WTC11 (cell line): ENCODE data around the gene CYP4Z1. TPM values are rescaled to one million over a fixed set of nuclear protein-coding genes. Genes with fewer than 3 reads are reported as not detected.

Experiments used
- ATAC-seq: fragments of 200-7000 bp; cut with Tn5 transposase; 2 replicates; pipeline ENCODE4 v1.10.0; 2021; ENCODE audit warnings: mild to moderate bottlenecking, moderate library complexity
- Bru-seq: library from RNA; stranded (reverse); fragments of 400-500 nt; gene quantifications from one replicate; lab custom pipeline; 2021; lab: Mats Ljungman, UMichigan
- CTCF ChIA-PET: fragments of 300-600 bp; sonication (Branson Sonifier 250); formaldehyde crosslinking; loops from one replicate; lab custom pipeline; 2021; ENCODE audit warnings: antibody characterized with exemption; lab: Charles Lee
- POLR2A ChIA-PET: fragments of 350-600 bp; sonication (Branson Sonifier 250); formaldehyde crosslinking; loops from one replicate; lab custom pipeline; 2021; ENCODE audit warnings: antibody characterized with exemption; lab: Charles Lee
- DNase-seq: peaks from one replicate; pipeline ENCODE4 v3.0.0; 2021; ENCODE audit warnings: low spot score
- H3K27ac Mint-ChIP-seq: 2 replicates; pipeline ENCODE4 v1.8.0; 2021; ENCODE audit warnings: mixed read lengths
- H3K27me3 Mint-ChIP-seq: 2 replicates; pipeline ENCODE4 v1.8.0; 2021; ENCODE audit warnings: low read depth, mild to moderate bottlenecking, moderate library complexity, mixed read lengths
- H3K36me3 Mint-ChIP-seq: 2 replicates; pipeline ENCODE4 v1.8.0; 2021; ENCODE audit warnings: mixed read lengths
- H3K4me1 Mint-ChIP-seq: 2 replicates; pipeline ENCODE4 v1.8.0; 2022; ENCODE audit warnings: mixed read lengths
- H3K4me3 Mint-ChIP-seq: 2 replicates; pipeline ENCODE4 v1.8.0; 2021; ENCODE audit warnings: mild to moderate bottlenecking, moderate library complexity, mixed read lengths
- H3K9me3 Mint-ChIP-seq: 2 replicates; pipeline ENCODE4 v1.8.0; 2021; ENCODE audit warnings: mixed read lengths
- ATF1 ChIP-seq: sonication (generic); formaldehyde crosslinking; IDR thresholded peaks from 2 replicates; pipeline ENCODE4 v1.8.1; 2023; ENCODE audit warnings: mild to moderate bottlenecking, moderate library complexity, missing genetic modification reagents
- CTCF ChIP-seq: fragments of 200-600 bp; IDR thresholded peaks from 2 replicates; pipeline ENCODE4 v1.8.0; 2022; ENCODE audit warnings: antibody characterized with exemption
- FOXP4 ChIP-seq: sonication (generic); formaldehyde crosslinking; IDR thresholded peaks from 2 replicates; pipeline ENCODE4 v1.8.0; 2022; ENCODE audit warnings: mild to moderate bottlenecking, missing genetic modification reagents
- HMGXB4 ChIP-seq: sonication (generic); formaldehyde crosslinking; IDR thresholded peaks from 2 replicates; pipeline ENCODE4 v1.8.1; 2023; ENCODE audit warnings: mild to moderate bottlenecking, moderate library complexity, missing genetic modification reagents
- MAX ChIP-seq: sonication (generic); formaldehyde crosslinking; IDR thresholded peaks from 2 replicates; pipeline ENCODE4 v1.8.0; 2022; ENCODE audit warnings: mild to moderate bottlenecking, missing genetic modification reagents
- MXD4 ChIP-seq: fragments of 250-450 bp; sonication (Bioruptor Pico); IDR thresholded peaks from 2 replicates; pipeline ENCODE4 v1.8.0; 2021; ENCODE audit warnings: mild to moderate bottlenecking, moderate library complexity, borderline replicate concordance
- NFE2L1 ChIP-seq: sonication (generic); formaldehyde crosslinking; IDR thresholded peaks from 2 replicates; pipeline ENCODE4 v1.8.1; 2023; ENCODE audit warnings: missing genetic modification reagents
- PRDM15 ChIP-seq: sonication (generic); formaldehyde crosslinking; IDR thresholded peaks from 2 replicates; pipeline ENCODE4 v1.8.0; 2022; ENCODE audit warnings: missing genetic modification reagents
- SP1 ChIP-seq: sonication (generic); formaldehyde crosslinking; conservative IDR thresholded peaks from 2 replicates; pipeline ENCODE4 v1.8.1; 2022; ENCODE audit warnings: missing genetic modification reagents
- TEAD4 ChIP-seq: sonication (generic); formaldehyde crosslinking; IDR thresholded peaks from 2 replicates; pipeline ENCODE4 v1.8.0; 2022; ENCODE audit warnings: mild to moderate bottlenecking, missing genetic modification reagents
- TP53 ChIP-seq: sonication (generic); formaldehyde crosslinking; IDR thresholded peaks from 2 replicates; pipeline ENCODE4 v1.8.1; 2023; ENCODE audit warnings: mild to moderate bottlenecking, missing genetic modification reagents
- ZNF138 ChIP-seq: sonication (generic); formaldehyde crosslinking; conservative IDR thresholded peaks from 2 replicates; pipeline ENCODE4 v1.8.1; 2022; ENCODE audit warnings: mild to moderate bottlenecking, moderate library complexity, missing genetic modification reagents
- ZNF263 ChIP-seq: sonication (generic); formaldehyde crosslinking; IDR thresholded peaks from 2 replicates; pipeline ENCODE4 v1.8.1; 2022; ENCODE audit warnings: low read depth, mild to moderate bottlenecking, moderate library complexity, missing genetic modification reagents
- ZNF317 ChIP-seq: sonication (generic); formaldehyde crosslinking; IDR thresholded peaks from 2 replicates; pipeline ENCODE4 v1.8.1; 2023; ENCODE audit warnings: low read depth, mild to moderate bottlenecking, moderate library complexity, missing genetic modification reagents, borderline replicate concordance
- ZNF396 ChIP-seq: fragments of 250-450 bp; sonication (Bioruptor Pico); IDR thresholded peaks from 2 replicates; pipeline ENCODE4 v1.8.0; 2021; ENCODE audit warnings: mild to moderate bottlenecking, moderate library complexity, borderline replicate concordance
- long read RNA-seq, 3 experiments: library from RNA in 1 of 3; library from capped mRNA in 1 of 3; library from polyadenylated mRNA in 1 of 3; unstranded in 2 of 3; stranded (forward) in 1 of 3; transcript quantifications; one replicate each; pipeline ENCODE4 v2.0.0, GENCODE V29; 2021
- total RNA-seq: library from RNA; stranded (reverse); gene quantifications from 3 replicates; pipeline ENCODE4 v1.2.3, GENCODE V29; 2021

CYP4Z1 gene
- not detected in 3 replicates for total RNA-seq
- Bru-seq, nascent RNA = percentile 1 among the genes with signal in this experiment
- long read RNA-seq, experiment 1, partial matches to known transcripts = 0 of 1 reads
- long read RNA-seq, experiment 1, other reads (novel, unspliced or antisense) = 1 of 1 reads
- long read RNA-seq, experiment 2 = 0 reads
- long read RNA-seq, experiment 3 = 0 reads

- Mint-ChIP-seq H3K27me3 (peaks cover 34% of the 10 kb centered on the region), H3K9me3 (no peaks in the 10 kb centered on the region), H3K27ac (no peak within 1 kb of the TSS), H3K4me1 (no peaks in the 10 kb centered on the region), H3K4me3 (no peak within 1 kb of the TSS), H3K36me3 (no peaks in the 10 kb centered on the region)
- ChIA-PET CTCF (no interaction called here), POLR2A (no interaction called here)
- DNase-seq (no peak), ATAC-seq (no peak)
- TF ChIP-seq PRDM15 (no peak), SP1 (CRISPR knock-in tag) (no peak), CTCF (no peak)
Observed at GRCh38 chr1:47067097-47067594, at the start of gene CYP4Z1. Gene CYP4Z1, plus strand, starts transcription at chr1:47067231. Its CDS starts 260 bp downstream, at chr1:47067491.

- ChIA-PET CTCF (interaction anchor here (1.0 kb wide), 1 partner anchor 19 kb away, joined by 6 read pairs; no protein-coding TSS in a partner anchor), POLR2A (no interaction called here)
- Mint-ChIP-seq H3K9me3 (peaks cover 6% of the 10 kb centered on the region), H3K4me3 (no peak overlapping the region), H3K27me3 (peaks cover 41% of the 10 kb centered on the region), H3K36me3 (no peaks in the 10 kb centered on the region), H3K27ac (no peak overlapping the region), H3K4me1 (peaks cover 40% of the 10 kb centered on the region)
- DNase-seq (no peak), ATAC-seq (no peak)
- TF ChIP-seq ATF1 (no peak), ZNF396 (CRISPR knock-in tag) (no peak), TEAD4 (CRISPR knock-in tag) (no peak), TP53 (CRISPR knock-in tag) (no peak), ZNF138 (CRISPR knock-in tag) (no peak), ZNF317 (no peak)
Observed at GRCh38 chr1:47021070-47021469, 46.0 kb upstream of the CYP4Z1 start.

GRCh38 chr1:47023268-47024140 is 43.5 kb upstream of the CYP4Z1 start, which contains the start of gene CYP4X1:
Gene CYP4X1, plus strand, starts transcription at chr1:47023669. Its CDS starts 149 bp downstream, at chr1:47023818.
- peak; percentile 63 for DNase-seq
- peaks cover 27% of the 10 kb centered on the region for H3K4me1 Mint-ChIP-seq
- ATAC-seq = peak; percentile 85
- TF ChIP-seq HMGXB4 (CRISPR knock-in tag) = peak; percentile 44; the same call in 1 of the 2 replicates
- no peak for TF ChIP-seq MXD4
- TF ChIP-seq NFE2L1 (CRISPR knock-in tag) = no peak
- peak; percentile 94 for TF ChIP-seq ZNF263 (CRISPR knock-in tag)
- 0 out of 2 replicates have a peak, but pooled peaks have one; percentile 15 for TF ChIP-seq TP53 (CRISPR knock-in tag)
- peak; percentile 33; the same call in 1 of the 2 replicates for TF ChIP-seq MAX (CRISPR knock-in tag)
- peak; percentile 61; the same call in 1 of the 2 replicates for TF ChIP-seq FOXP4 (CRISPR knock-in tag)
- TF ChIP-seq, all 79 proteins: peak for 5
- Mint-ChIP-seq H3K9me3 (no peaks in the 10 kb centered on the region), H3K27me3 (peaks cover 41% of the 10 kb centered on the region), H3K36me3 (no peaks in the 10 kb centered on the region), H3K27ac (no peak within 1 kb of the TSS), H3K4me3 (peak within 1 kb of the TSS; percentile 72)
- ChIA-PET POLR2A (no interaction called here), CTCF (interaction anchor here (0.9 to 1.9 kb wide), 7 partner anchors 11 to 156 kb away, joined by 3 to 7 read pairs (median 4); no protein-coding TSS in a partner anchor)
